HepG2 (cell line): ENCODE data around the gene TP73. TPM values are rescaled to one million over a fixed set of nuclear protein-coding genes. Genes with fewer than 3 reads are reported as not detected.
A peak's percentile ranks its signal among the peaks of the same experiment; 100 is the strongest.

Experiments
- ATAC-seq: fragments of 200-7000 bp; cut with Tn5 transposase; 3 replicates; pipeline ENCODE4 v1.9.1; 2020; ENCODE audit warnings: mild to moderate bottlenecking, moderate library complexity
- BruUV-seq: library from RNA; stranded (reverse); fragments of 400-500 nt; replicated peaks from 2 replicates; lab custom pipeline; 2021; lab: Mats Ljungman, UMichigan
- CTCF ChIA-PET: fragments of 300-600 bp; formaldehyde crosslinking; extraction: SDS; loops from one replicate; lab custom pipeline; 2021; ENCODE audit warnings: low total read pairs, inconsistent platforms, low intra/inter-chr PET ratio; lab: Yijun Ruan, JAX
- POLR2A ChIA-PET: fragments of 350-600 bp; sonication (Branson Sonifier 250); formaldehyde crosslinking; loops from one replicate; lab custom pipeline; 2020; ENCODE audit warnings: antibody characterized with exemption, inconsistent platforms; lab: Yijun Ruan, JAX
- DNase-seq: peaks from one replicate; pipeline ENCODE4 v3.0.0-alpha.2; 2015; ENCODE audit warnings: low spot score
- FAIRE-seq: peaks from 3 replicates; lab custom pipeline; 2011; peaks lifted over from hg19 to GRCh38; lab: Jason Lieb, UNC
- H2AFZ ChIP-seq: one replicate; pipeline ENCODE4 v1.6.1; 2011; ENCODE audit warnings: low read length, inconsistent platforms
- H3K27ac ChIP-seq: fragments of 300-600 bp; 3 replicates; pipeline ENCODE4 v1.8.0; 2011; ENCODE audit warnings: mixed run types, mild to moderate bottlenecking, mixed read lengths, low read length, inconsistent platforms; ENCODE audit not compliant: insufficient read depth; ENCODE audit errors: extremely low read length
- H3K27me3 ChIP-seq, 2 experiments: fragments of 200-600 bp in 1 of 2; 2 replicates in 1 of 2; 3 replicates in 1 of 2; pipeline versions ENCODE4 v1.6.0 to v1.8.0; 2011; ENCODE audit warnings: low read length in 2 of 2, mild to moderate bottlenecking in 2 of 2, moderate library complexity in 2 of 2, inconsistent platforms in 1 of 2; ENCODE audit not compliant: insufficient read depth in 2 of 2, control insufficient read depth in 1 of 2
- H3K36me3 ChIP-seq, 2 experiments: fragments of 200-600 bp in 1 of 2; replicated peaks in 1 of 2; 2 replicates in 1 of 2; 3 replicates in 1 of 2; pipeline versions ENCODE4 v1.5.1 to v1.8.0; 2011; ENCODE audit warnings: low read length in 2 of 2, inconsistent platforms in 1 of 2; ENCODE audit not compliant: insufficient read depth in 2 of 2, control insufficient read depth in 1 of 2
- H3K4me1 ChIP-seq: 2 replicates; pipeline ENCODE4 v1.5.1; 2012; ENCODE audit warnings: low read length, inconsistent platforms; ENCODE audit not compliant: insufficient read depth
- H3K4me2 ChIP-seq: 2 replicates; pipeline ENCODE4 v1.6.0; 2011; ENCODE audit warnings: low read depth, low read length, inconsistent platforms
- H3K4me3 ChIP-seq, 3 experiments: fragments of 200-600 bp in 1 of 3; sonication (generic), shearing (Covaris generic) in 1 of 3; replicated peaks in 1 of 3; 2 replicates each; pipeline ENCODE4 v1.5.1; 2011 to 2016; ENCODE audit warnings: low read length in 3 of 3, inconsistent platforms in 2 of 3, low read depth in 2 of 3, mild to moderate bottlenecking in 2 of 3, control low read depth in 1 of 3, mixed read lengths in 1 of 3; ENCODE audit not compliant: insufficient read depth in 1 of 3
- H3K79me2 ChIP-seq: one replicate; pipeline ENCODE4 v1.6.1; 2011; ENCODE audit warnings: low read length, inconsistent platforms; ENCODE audit not compliant: insufficient read depth
- H3K9ac ChIP-seq: 2 replicates; pipeline ENCODE4 v1.6.0; 2011; ENCODE audit warnings: mild to moderate bottlenecking, low read depth, low read length, inconsistent platforms; ENCODE audit not compliant: insufficient read depth
- H3K9me3 ChIP-seq: 2 replicates; pipeline ENCODE4 v1.5.1; 2012; ENCODE audit warnings: mild to moderate bottlenecking, low read length
- H4K20me1 ChIP-seq: 2 replicates; pipeline ENCODE4 v1.6.0; 2011; ENCODE audit warnings: inconsistent platforms, mild to moderate bottlenecking, low read length, moderate library complexity; ENCODE audit not compliant: insufficient read depth
- CTCF ChIP-seq: sonication (generic); formaldehyde crosslinking; IDR thresholded peaks from 2 replicates; pipeline ENCODE4 v1.5.0; 2020; ENCODE audit warnings: mild to moderate bottlenecking, missing genetic modification reagents, moderate library complexity
- E2F5 ChIP-seq: sonication (generic); formaldehyde crosslinking; conservative IDR thresholded peaks from 2 replicates; pipeline ENCODE4 v1.4.0; 2020; ENCODE audit warnings: missing genetic modification reagents
- FOXP1 ChIP-seq, 2 experiments: fragments of 450-650 bp in 1 of 2; IDR thresholded peaks; 2 replicates each; pipeline ENCODE4 v1.6.1; 2017 to 2018; ENCODE audit warnings: antibody characterized with exemption in 1 of 2
- HBP1 ChIP-seq: IDR thresholded peaks from 2 replicates; pipeline ENCODE4 v1.6.1; 2016; ENCODE audit warnings: low read depth, control low read depth
- MYNN ChIP-seq: sonication (generic); formaldehyde crosslinking; IDR thresholded peaks from 2 replicates; pipeline ENCODE4 v1.4.0; 2020; ENCODE audit warnings: mild to moderate bottlenecking, low read depth, missing genetic modification reagents
- RBM22 ChIP-seq: fragments of 200-400 bp; formaldehyde crosslinking; optimal IDR thresholded peaks from 2 replicates; pipeline ENCODE3; 2017; ENCODE audit warnings: mild to moderate bottlenecking, low read length, moderate library complexity
- SP5 ChIP-seq: IDR thresholded peaks from 2 replicates; pipeline ENCODE4 v1.6.1; 2016; ENCODE audit warnings: low read depth, borderline replicate concordance
- SSRP1 ChIP-seq: IDR thresholded peaks from 2 replicates; pipeline ENCODE4 v1.6.1; 2016; ENCODE audit warnings: control low read depth
- ZNF234 ChIP-seq: sonication (generic); formaldehyde crosslinking; conservative IDR thresholded peaks from 2 replicates; pipeline ENCODE4 v1.5.1; 2020; ENCODE audit warnings: mild to moderate bottlenecking, missing genetic modification reagents
- ZNF276 ChIP-seq: sonication (generic); formaldehyde crosslinking; IDR thresholded peaks from 2 replicates; pipeline ENCODE4 v1.4.0; 2020; ENCODE audit warnings: mild to moderate bottlenecking, low read depth, missing genetic modification reagents
- ZNF577 ChIP-seq: sonication (generic); formaldehyde crosslinking; IDR thresholded peaks from 2 replicates; pipeline ENCODE4 v1.4.0; 2020; ENCODE audit warnings: mild to moderate bottlenecking, low read depth, missing genetic modification reagents, borderline replicate concordance
- ZNF737 ChIP-seq: sonication (generic); formaldehyde crosslinking; IDR thresholded peaks from 2 replicates; pipeline ENCODE4 v1.5.0; 2020; ENCODE audit warnings: missing genetic modification reagents, mild to moderate bottlenecking, borderline replicate concordance
- ZNF879 ChIP-seq: sonication (generic); formaldehyde crosslinking; IDR thresholded peaks from 2 replicates; pipeline ENCODE4 v1.8.1; 2023; ENCODE audit warnings: missing genetic modification reagents
- ZSCAN21 ChIP-seq: sonication (generic); formaldehyde crosslinking; IDR thresholded peaks from 2 replicates; pipeline ENCODE4 v1.8.0; 2022; ENCODE audit warnings: mild to moderate bottlenecking, missing genetic modification reagents, moderate library complexity, borderline replicate concordance
- ZSCAN22 ChIP-seq: sonication (generic); formaldehyde crosslinking; IDR thresholded peaks from 2 replicates; pipeline ENCODE4 v1.4.0; 2020; ENCODE audit warnings: mild to moderate bottlenecking, missing genetic modification reagents
- WGBS: methylation state at CpG from one replicate; pipeline ENCODE4 v1.1.6; 2017; ENCODE audit warnings: low lambda C conversion rate; 5-methylcytosine and 5-hydroxymethylcytosine counted together
- in situ Hi-C: cut with HindIII; loops from 2 replicates; pipeline ENCODE4 v1.10.0; 2017; ENCODE audit warnings: low pct_unique_long_range_greater_than_20kb; ENCODE audit not compliant: extremely low pct_ligation_motif_present
- intact Hi-C: fragments of 100-400 bp; cut with micrococcal nuclease; formaldehyde crosslinking; loops from one replicate; pipeline ENCODE4 v1.10.0; 2022; ENCODE audit not compliant: unreplicated experiment
- polyA plus RNA-seq, 8 experiments: library from polyadenylated mRNA; depleted of rRNA in 3 of 8; stranded (reverse) in 7 of 8; unstranded in 1 of 8; fragments of >200 nt; fragmentation: Illumina TruSeq in 4 of 8; extraction: Trizol in 4 of 8; gene quantifications; 2 replicates each; pipeline versions ENCODE4 v1.2.1 to v1.2.3, GENCODE V29; 2011 to 2016; ENCODE audit warnings: low read depth in 4 of 8, missing spikeins in 1 of 8, mixed read lengths in 1 of 8; ENCODE audit not compliant: insufficient read depth in 1 of 8
- total RNA-seq, 5 experiments: library from RNA; depleted of rRNA; stranded (reverse); fragments of >200 nt; fragmentation: Illumina TruSeq; extraction: Trizol; gene quantifications; 2 replicates each; pipeline ENCODE4 v1.2.3, GENCODE V29; 2016; ENCODE audit warnings: low read depth in 1 of 5
- TF ChIP-seq, protein P1 (sequence below): sonication (generic); formaldehyde crosslinking; IDR thresholded peaks from 2 replicates; pipeline ENCODE4 v1.8.1; 2023; ENCODE audit warnings: mild to moderate bottlenecking, missing genetic modification reagents, borderline replicate concordance
- TF ChIP-seq, protein P2 (sequence below): sonication (generic); formaldehyde crosslinking; IDR thresholded peaks from 2 replicates; pipeline ENCODE4 v1.4.0; 2020; ENCODE audit warnings: missing genetic modification reagents, borderline replicate concordance

The TP73 gene
- total and polyA plus RNA-seq, 2 of the 13 experiments (the other 11 are each of a cell fraction or from before 2014, with no cell fraction given), result 0.49 to 1.1 TPM

DNA sequence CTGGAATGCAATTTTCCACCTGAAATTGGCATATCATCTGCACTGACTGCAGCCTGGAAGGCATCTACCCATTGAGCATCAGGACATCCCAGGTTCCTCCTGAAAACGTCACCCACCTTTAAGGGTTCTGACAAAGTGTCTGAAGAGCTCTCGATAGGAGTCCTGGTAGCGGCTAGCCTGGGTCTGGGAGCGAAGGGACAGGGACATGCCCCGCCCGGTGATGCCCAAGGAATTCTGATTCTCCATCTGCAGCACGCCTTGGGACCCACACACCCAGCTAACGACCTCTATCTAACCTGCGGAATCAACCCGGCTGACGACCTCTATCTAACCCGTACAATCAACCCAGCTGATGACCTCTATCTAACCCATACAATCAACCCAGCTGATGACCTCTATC is 86.6 kb downstream of the TP73 start:
- WGBS, result 91% methylated on average over 8 of the region's 12 CpGs
- in situ Hi-C loops, result no loop called here
- H2AFZ ChIP-seq, result no peak overlapping the region
- H3K9ac ChIP-seq, result no peak overlapping the region
- H3K27me3 ChIP-seq, result no peaks in the 10 kb centered on the region
- ATAC-seq (no peak), DNase-seq (no peak), FAIRE-seq (no peak)
- CTCF ChIA-PET, result no interaction called here
- H3K4me3 ChIP-seq, result no peak overlapping the region
- H4K20me1 ChIP-seq, result no peaks in the 10 kb centered on the region
- peaks cover 8% of the 10 kb centered on the region for H3K4me1 ChIP-seq
- H3K36me3 ChIP-seq, result peaks cover 12 to 70% of the 10 kb centered on the region in 2 experiments
- POLR2A ChIA-PET, result no interaction called here
- intact Hi-C loops, result no loop called here
- BruUV-seq, result TSS peak; percentile 34
- H3K4me2 ChIP-seq, result no peak overlapping the region
- H3K79me2 ChIP-seq, result no peaks in the 10 kb centered on the region
- no peaks in the 10 kb centered on the region for H3K9me3 ChIP-seq
- no peak overlapping the region for H3K27ac ChIP-seq
- no peak for TF ChIP-seq MYNN (CRISPR knock-in tag)
- no peak for TF ChIP-seq ZNF737 (CRISPR knock-in tag)
- TF ChIP-seq HBP1 (CRISPR knock-in tag), result no peak
- TF ChIP-seq ZNF234 (CRISPR knock-in tag), result no peak
- TF ChIP-seq, protein P1, sequence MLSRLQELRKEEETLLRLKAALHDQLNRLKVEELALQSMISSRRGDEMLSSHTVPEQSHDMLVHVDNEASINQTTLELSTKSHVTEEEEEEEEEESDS (CRISPR knock-in tag), result no peak
- no peak for TF ChIP-seq ZNF577
- no peak for TF ChIP-seq ZNF879 (CRISPR knock-in tag)
- no peak for TF ChIP-seq ZSCAN22 (CRISPR knock-in tag)
- no peak for TF ChIP-seq E2F5 (CRISPR knock-in tag)
- no peak for TF ChIP-seq RBM22
- no peak for TF ChIP-seq SSRP1 (CRISPR knock-in tag)
- TF ChIP-seq ZSCAN21 (CRISPR knock-in tag), result no peak
- no peak for TF ChIP-seq ZNF276 (CRISPR knock-in tag)
- no peak for TF ChIP-seq FOXP1 (IDR thresholded peaks at IDR 0.05)
- no peak for TF ChIP-seq FOXP1 (CRISPR knock-in tag; IDR thresholded peaks at IDR 0.05)
- TF ChIP-seq, protein P2, sequence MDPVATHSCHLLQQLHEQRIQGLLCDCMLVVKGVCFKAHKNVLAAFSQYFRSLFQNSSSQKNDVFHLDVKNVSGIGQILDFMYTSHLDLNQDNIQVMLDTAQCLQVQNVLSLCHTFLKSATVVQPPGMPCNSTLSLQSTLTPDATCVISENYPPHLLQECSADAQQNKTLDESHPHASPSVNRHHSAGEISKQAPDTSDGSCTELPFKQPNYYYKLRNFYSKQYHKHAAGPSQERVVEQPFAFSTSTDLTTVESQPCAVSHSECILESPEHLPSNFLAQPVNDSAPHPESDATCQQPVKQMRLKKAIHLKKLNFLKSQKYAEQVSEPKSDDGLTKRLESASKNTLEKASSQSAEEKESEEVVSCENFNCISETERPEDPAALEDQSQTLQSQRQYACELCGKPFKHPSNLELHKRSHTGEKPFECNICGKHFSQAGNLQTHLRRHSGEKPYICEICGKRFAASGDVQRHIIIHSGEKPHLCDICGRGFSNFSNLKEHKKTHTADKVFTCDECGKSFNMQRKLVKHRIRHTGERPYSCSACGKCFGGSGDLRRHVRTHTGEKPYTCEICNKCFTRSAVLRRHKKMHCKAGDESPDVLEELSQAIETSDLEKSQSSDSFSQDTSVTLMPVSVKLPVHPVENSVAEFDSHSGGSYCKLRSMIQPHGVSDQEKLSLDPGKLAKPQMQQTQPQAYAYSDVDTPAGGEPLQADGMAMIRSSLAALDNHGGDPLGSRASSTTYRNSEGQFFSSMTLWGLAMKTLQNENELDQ (CRISPR knock-in tag), result no peak
- no peak for TF ChIP-seq SP5
- no peak for TF ChIP-seq CTCF (CRISPR knock-in tag)
